B cell (primary cell): ENCODE measurements around the gene KPNA4. TPM values are rescaled to one million over a fixed set of nuclear protein-coding genes. Genes with fewer than 3 reads are reported as not detected.

Source experiments
- ATAC-seq: fragments of 200-7000 bp; cut with Tn5 transposase; one replicate; pipeline ENCODE4 v1.10.0; 2021; ENCODE audit warnings: low read depth, mild to moderate bottlenecking, moderate number of reproducible peaks, moderate library complexity
- CTCF ChIA-PET: fragments of 350-600 bp; sonication (Branson Sonifier 250); formaldehyde crosslinking; loops from one replicate; lab custom pipeline; 2021; ENCODE audit warnings: antibody characterized with exemption, inconsistent platforms; lab: Charles Lee
- POLR2A ChIA-PET: fragments of 350-600 bp; sonication (Branson Sonifier 250); formaldehyde crosslinking; loops from one replicate; lab custom pipeline; 2021; ENCODE audit warnings: antibody characterized with exemption; lab: Charles Lee
- DNase-seq: peaks from one replicate; pipeline ENCODE4 v3.0.0; 2013
- H2AFZ ChIP-seq: 2 replicates; pipeline ENCODE4 v1.6.1; 2012; ENCODE audit warnings: mild to moderate bottlenecking, low read depth, low read length; ENCODE audit not compliant: insufficient read depth, poor library complexity, severe bottlenecking
- H3K27ac ChIP-seq, 2 donors: 1 replicate in 1 of 2; 2 replicates in 1 of 2; pipeline ENCODE4 v1.5.1; 2012 to 2013; ENCODE audit warnings: low read length in 2 of 2, mild to moderate bottlenecking in 2 of 2, moderate library complexity in 1 of 2
- H3K27me3 ChIP-seq, 4 experiments: fragments of 200-600 bp in 1 of 4; sonication (generic) in 1 of 4; replicated peaks in 1 of 4; 1 replicate in 2 of 4; 2 replicates in 2 of 4; pipeline versions ENCODE4 v1.6.1 to v1.7.0; 2013 to 2016; ENCODE audit warnings: low read length in 3 of 4, mild to moderate bottlenecking in 2 of 4, mixed read lengths in 1 of 4, moderate library complexity in 1 of 4; ENCODE audit not compliant: insufficient read depth in 4 of 4, control insufficient read depth in 3 of 4; ENCODE audit errors: control extremely low read depth in 1 of 4
- H3K36me3 ChIP-seq, 2 experiments: replicated peaks in 1 of 2; 1 replicate in 1 of 2; 2 replicates in 1 of 2; pipeline versions ENCODE4 v1.6.1 to v1.7.1; 2013; ENCODE audit warnings: low read length in 1 of 2; ENCODE audit not compliant: insufficient read depth in 2 of 2, control insufficient read depth in 1 of 2; ENCODE audit errors: control extremely low read depth in 1 of 2, extremely low read depth in 1 of 2
- H3K4me1 ChIP-seq, 2 donors: fragments of 200-600 bp in 1 of 2; sonication (generic) in 1 of 2; 1 replicate in 1 of 2; 2 replicates in 1 of 2; pipeline versions ENCODE4 v1.5.1 to v1.6.1; 2013 to 2017; ENCODE audit warnings: low read length in 2 of 2; ENCODE audit not compliant: control insufficient read depth in 2 of 2, insufficient read depth in 2 of 2
- H3K4me2 ChIP-seq: replicated peaks from 2 replicates; pipeline ENCODE3; 2012; ENCODE audit warnings: mild to moderate bottlenecking, low read depth, low read length; ENCODE audit not compliant: poor library complexity, severe bottlenecking
- H3K4me3 ChIP-seq, 5 experiments: fragments of 200-600 bp in 1 of 5; sonication (generic) in 1 of 5; 1 replicate in 3 of 5; 2 replicates in 2 of 5; pipeline versions ENCODE4 v1.5.1 to v1.7.0; 2011 to 2016; ENCODE audit warnings: low read length in 4 of 5, mild to moderate bottlenecking in 4 of 5, low read depth in 2 of 5, control low read depth in 1 of 5, moderate library complexity in 1 of 5; ENCODE audit not compliant: insufficient read depth in 1 of 5; ENCODE audit errors: control extremely low read depth in 1 of 5, extremely low read depth in 1 of 5
- H3K79me2 ChIP-seq: fragments of 200-600 bp; sonication (generic); one replicate; pipeline ENCODE4 v1.6.0; 2016; ENCODE audit warnings: low read length; ENCODE audit not compliant: control insufficient read depth, insufficient read depth
- H3K9ac ChIP-seq: fragments of 200-600 bp; sonication (generic); 2 replicates; pipeline ENCODE4 v1.6.1; 2017; ENCODE audit warnings: mild to moderate bottlenecking, low read length, moderate library complexity
- H3K9me3 ChIP-seq, 3 donors: one replicate each; pipeline versions ENCODE4 v1.6.1 to v1.7.1; 2013; ENCODE audit warnings: low read length in 2 of 3; ENCODE audit not compliant: control insufficient read depth in 2 of 3, insufficient read depth in 1 of 3; ENCODE audit errors: control extremely low read depth in 1 of 3
- H4K20me1 ChIP-seq: 2 replicates; pipeline ENCODE4 v1.6.0; 2012; ENCODE audit warnings: mild to moderate bottlenecking, low read length; ENCODE audit not compliant: insufficient read depth, control insufficient read depth, poor library complexity, severe bottlenecking
- H3K27ac Mint-ChIP-seq: one replicate; pipeline ENCODE4 v1.8.0; 2021; ENCODE audit warnings: mixed read lengths
- H3K27me3 Mint-ChIP-seq: one replicate; pipeline ENCODE4 v1.8.0; 2021; ENCODE audit warnings: mixed read lengths
- H3K4me1 Mint-ChIP-seq: one replicate; pipeline ENCODE4 v1.8.0; 2021; ENCODE audit warnings: mixed read lengths
- H3K4me3 Mint-ChIP-seq: one replicate; pipeline ENCODE4 v1.8.0; 2021; ENCODE audit warnings: mixed read lengths
- H3K9me3 Mint-ChIP-seq: one replicate; pipeline ENCODE4 v1.8.0; 2022; ENCODE audit warnings: mixed read lengths; ENCODE audit not compliant: insufficient read depth
- EZH2 ChIP-seq: IDR thresholded peaks from 2 replicates; pipeline ENCODE4 v1.6.1; 2012; ENCODE audit warnings: borderline replicate concordance, low read depth, mild to moderate bottlenecking, moderate library complexity, low read length; ENCODE audit not compliant: insufficient read depth, poor library complexity, severe bottlenecking
- WGBS: methylation state at CpG from one replicate; pipeline ENCODE4 v1.1.5; 2013; ENCODE audit warnings: missing lambda C conversion rate; ENCODE audit not compliant: insufficient coverage; 5-methylcytosine and 5-hydroxymethylcytosine counted together
- intact Hi-C: fragments of 100-400 bp; cut with micrococcal nuclease; formaldehyde crosslinking; loops from one replicate; pipeline ENCODE4 v1.10.0; 2022
- polyA plus RNA-seq: library from polyadenylated mRNA; depleted of rRNA; stranded (reverse); fragments of >200 nt; gene quantifications from 2 replicates; pipeline ENCODE4 v1.2.3, GENCODE V29; 2012
- total RNA-seq, 2 donors: library from RNA; stranded (reverse); fragments of 120-200 nt in 1 of 2; gene quantifications; 1 replicate in 1 of 2; 2 replicates in 1 of 2; pipeline versions ENCODE4 v1.2.3 to v1.2.4, GENCODE V29; 2013 to 2022
- TF ChIP-seq, protein P1 (sequence below): fragments of 200-600 bp; IDR thresholded peaks from one replicate; pipeline ENCODE4 v1.8.0; 2022; ENCODE audit warnings: antibody characterized with exemption, mild to moderate bottlenecking

The KPNA4 gene
- total and polyA plus RNA-seq, 2 donors (not counting 1 experiment from before 2014, with no cell fraction given), result 9.6 to 55.1 TPM

DNA sequence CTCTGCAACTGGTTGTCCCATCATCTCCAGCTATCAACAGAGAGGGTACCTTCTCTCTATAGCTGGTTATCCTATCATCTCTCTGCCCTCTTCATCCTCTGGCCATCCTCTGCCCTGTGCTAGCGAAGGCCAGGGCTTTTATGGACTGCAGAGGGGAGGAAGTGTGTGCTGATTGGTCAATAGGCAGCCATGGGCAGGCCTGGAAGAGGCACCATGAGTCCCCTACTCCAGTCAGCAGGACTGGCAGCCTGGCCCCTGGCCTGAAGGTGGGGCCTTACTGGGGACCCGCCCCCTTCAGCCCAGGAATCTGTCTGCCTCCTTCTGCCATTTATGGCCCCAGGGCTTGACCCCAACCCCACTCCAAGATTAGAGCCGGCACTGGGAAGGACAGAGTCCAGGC, 105.3 kb downstream of the KPNA4 start:
- intact Hi-C loops, result no loop called here
- H3K79me2 ChIP-seq, result no peaks in the 10 kb centered on the region
- no peaks in the 10 kb centered on the region for H3K36me3 ChIP-seq
- no peak overlapping the region for H2AFZ ChIP-seq
- Mint-ChIP-seq H3K9me3 (no peaks in the 10 kb centered on the region), H3K27ac (no peak overlapping the region), H3K4me3 (no peak overlapping the region), H3K4me1 (no peaks in the 10 kb centered on the region), H3K27me3 (peaks cover 15% of the 10 kb centered on the region)
- no peaks in the 10 kb centered on the region for H4K20me1 ChIP-seq
- no peaks in the 10 kb centered on the region for H3K4me1 ChIP-seq
- H3K4me2 ChIP-seq, result no peak overlapping the region
- H3K9me3 ChIP-seq, result no peaks in the 10 kb centered on the region
- TF ChIP-seq, protein P1, sequence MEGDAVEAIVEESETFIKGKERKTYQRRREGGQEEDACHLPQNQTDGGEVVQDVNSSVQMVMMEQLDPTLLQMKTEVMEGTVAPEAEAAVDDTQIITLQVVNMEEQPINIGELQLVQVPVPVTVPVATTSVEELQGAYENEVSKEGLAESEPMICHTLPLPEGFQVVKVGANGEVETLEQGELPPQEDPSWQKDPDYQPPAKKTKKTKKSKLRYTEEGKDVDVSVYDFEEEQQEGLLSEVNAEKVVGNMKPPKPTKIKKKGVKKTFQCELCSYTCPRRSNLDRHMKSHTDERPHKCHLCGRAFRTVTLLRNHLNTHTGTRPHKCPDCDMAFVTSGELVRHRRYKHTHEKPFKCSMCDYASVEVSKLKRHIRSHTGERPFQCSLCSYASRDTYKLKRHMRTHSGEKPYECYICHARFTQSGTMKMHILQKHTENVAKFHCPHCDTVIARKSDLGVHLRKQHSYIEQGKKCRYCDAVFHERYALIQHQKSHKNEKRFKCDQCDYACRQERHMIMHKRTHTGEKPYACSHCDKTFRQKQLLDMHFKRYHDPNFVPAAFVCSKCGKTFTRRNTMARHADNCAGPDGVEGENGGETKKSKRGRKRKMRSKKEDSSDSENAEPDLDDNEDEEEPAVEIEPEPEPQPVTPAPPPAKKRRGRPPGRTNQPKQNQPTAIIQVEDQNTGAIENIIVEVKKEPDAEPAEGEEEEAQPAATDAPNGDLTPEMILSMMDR, result no peak
- TF ChIP-seq EZH2, result no peak
- DNase-seq, result no peak
- H3K4me3 ChIP-seq, result no peak overlapping the region
- no peak overlapping the region for H3K27ac ChIP-seq
- no peak for ATAC-seq
- no peak overlapping the region for H3K9ac ChIP-seq
- ChIA-PET CTCF (interaction anchor here (2.2 kb wide), 1 partner anchor 10 kb away, joined by 9 read pairs; the partner anchor contains the start of gene TRIM59), POLR2A (no interaction called here)
- whole genome bisulfite sequencing, result 80% methylated on average over 1 of the region's 3 CpGs
- peaks cover 0 to 3% (median 0%) of the 10 kb centered on the region in 4 experiments for H3K27me3 ChIP-seq

DNA sequence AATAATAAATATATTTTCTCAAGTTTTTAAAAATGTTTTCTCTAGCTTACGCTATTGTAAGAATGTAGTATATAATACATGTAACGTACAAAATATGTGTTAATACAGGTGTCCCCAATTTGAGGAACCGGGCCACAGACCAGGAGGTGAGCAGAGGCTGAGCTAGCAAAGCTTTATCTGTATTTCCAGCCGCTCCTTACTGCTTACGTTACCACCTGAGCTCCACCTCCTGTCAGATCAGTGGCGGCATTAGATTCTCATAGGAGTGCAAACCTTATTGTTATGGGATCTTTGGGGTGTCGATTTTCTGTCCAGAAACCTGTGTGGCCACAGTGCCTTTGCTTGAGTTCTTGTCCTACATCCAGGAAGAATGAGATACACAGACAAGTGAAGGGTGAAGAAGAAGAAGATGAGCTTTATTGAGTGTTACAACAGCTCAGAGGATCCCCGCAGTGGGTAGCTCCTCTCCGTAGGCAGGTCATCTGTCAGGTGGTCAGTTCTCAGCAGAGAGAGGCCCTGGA, 105.9 kb downstream of the KPNA4 start:
- intact Hi-C loops, result no loop called here
- no peak for TF ChIP-seq EZH2
- TF ChIP-seq, protein P1, result no peak
- Histone ChIP-seq H3K4me2 (no peak overlapping the region), H3K4me3 (no peak overlapping the region), H3K36me3 (no peaks in the 10 kb centered on the region), H3K27me3 (peaks cover 0 to 3% (median 0%) of the 10 kb centered on the region in 4 experiments), H3K9ac (no peak overlapping the region), H3K4me1 (no peaks in the 10 kb centered on the region), H3K79me2 (no peaks in the 10 kb centered on the region), H2AFZ (no peak overlapping the region), H3K9me3 (no peaks in the 10 kb centered on the region), H4K20me1 (no peaks in the 10 kb centered on the region), H3K27ac (no peak overlapping the region)
- ChIA-PET CTCF (interaction anchor here (2.2 kb wide), 1 partner anchor 9 kb away, joined by 9 read pairs; the partner anchor contains the start of gene TRIM59), POLR2A (no interaction called here)
- no peaks in the 10 kb centered on the region for H3K9me3 Mint-ChIP-seq
- DNase-seq (no peak), ATAC-seq (no peak)
- H3K4me1 Mint-ChIP-seq, result no peaks in the 10 kb centered on the region
- H3K27ac Mint-ChIP-seq, result no peak overlapping the region
- 95% methylated on average over 7 of the region's 9 CpGs for WGBS
- H3K4me3 Mint-ChIP-seq, result no peak overlapping the region
- peaks cover 15% of the 10 kb centered on the region for H3K27me3 Mint-ChIP-seq
